DMS153 treated with DMSO at 0.1 percent for 48 hours (cell line): Measurements from ENCODE around the gene RASD2.

Source experiments
- DNase-seq: peaks from one replicate; lab custom pipeline; 2025; ENCODE audit not compliant: unreplicated experiment; lab: John Stamatoyannopoulos, UW

Gene RASD2

DNA sequence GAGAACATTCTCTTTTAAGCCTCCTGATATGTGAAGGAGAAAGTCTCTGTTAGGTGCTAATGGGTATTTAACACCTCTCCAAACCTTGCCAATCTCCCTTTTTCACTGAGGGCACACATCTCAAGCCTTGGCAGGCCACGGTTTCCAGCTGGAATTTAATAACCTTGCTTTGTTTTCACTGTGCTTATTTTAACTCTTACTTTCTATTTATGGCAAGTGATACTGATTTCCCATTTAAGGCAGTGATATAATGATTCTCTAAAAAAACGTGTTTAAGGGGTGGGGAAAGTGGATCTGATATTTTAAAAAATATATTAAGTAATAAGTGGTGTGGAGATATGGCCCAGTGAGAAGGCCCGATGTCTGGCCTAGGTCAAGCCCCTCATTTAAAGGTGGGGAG is 1.1 kb upstream of the RASD2 start:
- DNase-seq = no peak

DNA sequence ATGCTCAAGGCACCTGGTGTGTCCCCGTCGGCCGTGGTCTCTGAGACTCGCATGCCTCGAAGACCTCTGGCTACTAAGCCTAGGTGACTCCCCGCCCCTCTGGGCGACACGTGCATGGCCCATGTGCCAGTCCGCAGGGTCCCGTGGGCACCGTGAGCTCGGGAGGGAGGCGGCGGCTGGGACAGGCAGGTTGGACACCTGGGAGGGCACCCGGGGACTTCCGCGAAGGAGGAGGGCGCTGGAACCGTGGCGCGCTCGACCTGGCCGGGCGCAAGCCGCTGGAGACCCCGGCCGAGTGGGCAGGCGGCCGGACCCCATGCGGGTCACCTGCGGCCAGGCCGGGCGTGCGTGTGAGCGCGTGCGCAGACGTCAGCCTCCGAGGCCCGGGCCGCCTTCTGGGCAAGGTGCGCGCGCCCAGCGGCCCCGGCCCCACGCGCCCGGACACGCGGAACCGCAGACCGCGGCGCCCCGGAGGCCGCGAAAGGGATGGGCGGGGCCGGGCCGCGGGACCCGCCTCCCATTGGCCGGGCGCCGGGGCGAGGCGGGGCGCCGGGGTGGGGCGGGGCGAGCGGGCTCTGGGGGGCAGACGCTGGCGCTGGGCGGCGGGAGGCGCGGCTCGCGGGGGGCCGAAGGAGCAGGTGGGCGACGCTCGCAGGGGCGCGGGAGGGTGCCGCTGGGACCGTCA is 579 bp upstream of the RASD2 start:
- no peak for DNase-seq

DNA sequence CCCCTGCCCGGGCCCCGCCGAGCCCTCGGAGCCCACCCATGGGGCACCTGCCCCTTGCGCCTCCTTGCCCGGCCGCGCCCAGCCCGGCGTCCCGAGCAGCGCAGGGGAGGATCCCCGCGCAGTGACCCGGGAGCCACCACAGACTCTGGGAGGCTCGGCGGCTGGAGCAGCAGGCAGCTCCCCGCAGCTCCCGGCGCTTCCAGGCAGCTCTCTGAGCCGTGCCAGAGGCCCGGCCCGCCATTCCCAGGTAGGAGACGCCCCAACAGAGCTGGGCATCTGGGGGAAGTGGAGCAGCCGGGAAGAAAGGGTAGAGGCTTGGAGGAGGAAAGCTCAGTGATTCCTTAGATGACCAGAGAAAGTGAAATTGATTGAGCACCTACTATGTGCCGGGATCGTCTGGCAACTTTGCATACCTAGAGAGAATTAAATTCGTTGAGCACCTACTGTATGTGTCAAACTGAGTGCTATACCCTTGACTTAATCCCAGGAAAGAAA is 670 bp downstream of the RASD2 start:
- no peak for DNase-seq

DNA sequence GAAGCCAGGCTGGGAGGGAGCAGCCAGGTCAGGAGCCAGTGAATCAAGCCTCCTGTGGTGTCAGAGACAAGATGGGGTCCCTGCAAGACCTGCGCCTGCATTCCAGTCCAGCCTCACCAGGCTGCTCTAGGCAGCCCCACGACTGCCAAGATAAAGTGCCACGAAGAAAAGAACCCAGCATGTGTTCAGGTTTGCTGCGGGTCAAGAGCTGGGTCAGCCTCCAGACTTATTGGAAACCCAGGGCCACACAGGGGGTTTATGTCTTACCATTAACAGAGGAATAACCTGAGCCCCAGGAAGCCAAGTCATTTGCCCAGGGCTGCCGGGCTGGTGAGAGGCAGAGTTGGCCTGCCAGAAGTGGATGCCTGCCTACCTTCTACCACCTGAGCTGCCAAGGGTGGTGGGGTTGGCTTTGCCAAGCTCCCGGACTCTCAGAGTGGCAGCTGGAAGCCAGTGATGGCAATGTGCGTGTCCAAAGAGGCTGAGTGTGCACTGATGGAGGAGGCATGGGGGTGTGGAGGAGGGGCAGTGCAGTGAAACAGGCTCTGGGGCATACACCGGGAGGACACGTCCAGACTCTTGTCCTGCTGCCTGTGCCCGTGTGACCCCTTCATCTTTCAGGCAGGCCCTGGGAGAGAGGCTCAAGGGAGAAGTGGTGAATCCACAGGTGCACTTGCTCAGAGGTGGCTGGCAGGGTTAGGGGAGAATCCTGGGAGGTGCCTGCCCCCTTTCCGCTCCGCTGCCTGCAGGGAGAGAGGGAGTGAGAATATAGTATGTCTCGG is 1.7 kb downstream of the RASD2 start:
- DNase-seq = no peak

DNA sequence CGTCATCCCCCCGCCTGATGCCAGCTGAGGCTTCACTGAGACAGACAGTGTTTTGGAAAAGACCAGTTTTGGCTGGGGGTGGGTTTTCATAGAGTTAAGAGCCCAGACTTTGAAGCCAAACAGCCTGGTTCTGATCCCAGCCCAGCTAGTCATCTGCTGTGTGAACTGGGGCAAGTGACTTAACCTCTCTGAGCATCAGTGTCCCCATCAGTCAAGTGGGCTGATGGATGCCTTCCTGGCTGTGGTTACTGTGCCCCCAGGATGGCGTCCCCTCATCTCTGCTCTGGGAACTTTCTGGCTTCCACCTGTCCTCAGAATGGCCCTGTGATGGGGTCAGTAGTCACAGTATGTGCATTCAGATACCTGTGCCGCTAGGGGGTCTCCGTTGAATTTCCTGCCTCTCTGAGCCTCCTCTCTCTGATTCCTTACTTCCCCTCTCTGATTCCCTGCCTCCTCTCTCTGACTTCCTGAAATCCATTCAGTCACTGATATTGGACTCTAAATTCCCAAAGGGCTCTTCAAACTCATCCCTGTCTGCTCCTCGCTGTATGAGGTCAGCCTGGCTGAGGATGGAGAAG is 2.4 kb downstream of the RASD2 start:
- DNase-seq = no peak

DNA sequence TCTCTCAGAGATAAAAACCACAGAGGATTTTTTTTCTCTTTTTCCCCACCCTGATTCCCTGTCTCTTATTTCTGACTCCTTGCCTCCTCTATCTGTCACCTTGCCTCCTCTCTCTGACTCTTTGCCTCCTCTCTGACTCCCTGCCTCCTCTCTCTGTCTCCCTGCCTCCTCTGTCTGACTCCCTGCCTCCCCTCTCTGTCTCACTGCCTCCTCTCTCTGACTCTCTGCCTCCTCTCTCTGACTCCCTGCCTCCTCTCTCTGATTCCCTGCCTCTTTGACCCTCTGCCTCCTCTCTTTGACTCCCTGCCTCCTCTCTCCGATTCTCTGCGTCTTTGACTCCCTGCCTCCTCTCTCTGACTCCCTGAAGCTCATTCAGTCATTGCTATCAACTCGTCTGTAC is 3.1 kb downstream of the RASD2 start:
- DNase-seq = no peak

DNA sequence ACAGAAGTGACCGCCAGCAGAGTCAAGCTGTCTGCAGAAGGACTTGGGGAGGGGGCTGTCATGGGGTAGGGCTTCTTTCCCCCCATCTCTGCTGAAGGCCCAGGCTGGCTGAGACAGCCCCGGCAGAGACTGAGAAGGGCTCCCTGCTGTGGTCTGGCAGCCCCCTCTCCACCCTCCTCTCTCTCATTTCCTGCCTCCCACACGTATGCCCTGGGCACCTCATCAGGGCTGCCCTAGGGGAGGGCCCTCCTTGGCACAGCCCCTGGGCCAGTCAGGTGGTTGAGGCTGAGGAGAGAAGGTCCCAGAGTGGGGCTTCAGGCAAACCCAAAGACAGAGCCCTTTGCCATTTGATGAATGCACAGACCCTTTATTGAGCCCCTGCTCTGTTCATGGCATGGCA is 3.6 kb downstream of the RASD2 start:
- DNase-seq = no peak

DNA sequence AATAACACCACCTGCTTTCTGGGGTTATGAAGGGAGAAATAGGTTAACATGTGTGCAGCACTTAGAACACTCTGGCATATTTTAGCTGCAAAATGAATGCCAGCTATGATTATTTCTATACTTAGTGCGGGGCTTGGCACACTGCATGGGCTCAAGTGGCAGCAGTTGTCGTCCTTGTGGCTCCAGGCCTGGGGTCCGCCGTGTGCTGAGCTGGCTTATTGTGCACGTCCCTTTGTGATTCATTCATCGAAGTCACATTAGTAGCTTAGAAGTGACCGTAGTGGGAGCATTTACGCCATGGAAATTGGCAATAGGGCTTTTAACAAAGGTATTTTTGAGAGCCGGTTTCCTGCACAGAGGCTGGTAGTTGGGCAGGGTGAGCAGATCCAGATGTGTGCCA is 4.2 kb downstream of the RASD2 start:
- no peak for DNase-seq

DNA sequence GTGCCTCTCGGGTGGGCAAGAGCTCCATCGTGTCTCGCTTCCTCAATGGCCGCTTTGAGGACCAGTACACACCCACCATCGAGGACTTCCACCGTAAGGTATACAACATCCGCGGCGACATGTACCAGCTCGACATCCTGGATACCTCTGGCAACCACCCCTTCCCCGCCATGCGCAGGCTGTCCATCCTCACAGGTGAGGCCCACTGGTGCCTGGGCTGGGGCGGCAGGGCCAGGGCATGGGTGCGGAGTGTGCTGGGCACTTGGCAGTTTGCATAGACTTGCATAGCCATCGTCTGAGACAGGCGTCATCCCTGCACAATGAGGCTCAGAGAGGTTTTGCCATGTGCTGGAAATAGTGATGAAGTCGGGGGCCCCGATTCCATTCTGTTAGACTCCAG is 6.3 kb downstream of the RASD2 start:
- DNase-seq = no peak

DNA sequence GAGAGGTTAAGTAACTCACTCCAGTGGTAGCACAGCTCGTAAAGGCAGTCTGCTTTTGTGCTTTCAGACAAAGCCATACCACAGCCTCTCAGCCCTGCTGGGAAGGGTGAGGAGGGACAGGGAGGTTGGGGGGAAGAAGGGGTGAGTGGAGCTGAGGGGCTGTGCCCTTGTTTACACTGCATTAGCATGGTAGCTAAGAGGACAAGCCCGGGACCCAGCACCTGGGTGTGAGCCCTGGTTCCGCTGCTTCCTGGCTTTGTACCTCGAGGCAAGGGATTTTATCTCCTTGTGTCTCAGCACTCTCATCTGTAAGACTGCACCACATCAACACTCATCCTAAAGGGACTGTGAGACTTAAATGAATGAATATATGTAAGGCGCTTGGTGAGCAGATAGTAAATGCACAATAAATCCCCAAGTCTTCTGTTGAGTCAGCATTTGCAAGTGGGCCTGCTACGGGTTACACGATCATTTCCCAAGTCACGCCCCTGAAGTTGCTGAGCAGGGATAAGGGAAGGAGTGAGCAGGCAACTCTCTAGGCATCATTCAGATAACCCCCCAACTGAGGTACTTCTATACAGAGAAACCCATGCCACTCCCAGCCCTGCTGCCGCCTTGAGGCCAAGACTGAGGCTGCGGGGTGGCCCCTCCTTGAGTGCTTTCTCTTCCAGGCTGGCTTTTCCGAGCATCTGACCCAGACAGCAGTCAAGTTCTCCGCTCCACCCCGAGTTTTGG is 7.5 kb downstream of the RASD2 start:
- DNase-seq = no peak

DNA sequence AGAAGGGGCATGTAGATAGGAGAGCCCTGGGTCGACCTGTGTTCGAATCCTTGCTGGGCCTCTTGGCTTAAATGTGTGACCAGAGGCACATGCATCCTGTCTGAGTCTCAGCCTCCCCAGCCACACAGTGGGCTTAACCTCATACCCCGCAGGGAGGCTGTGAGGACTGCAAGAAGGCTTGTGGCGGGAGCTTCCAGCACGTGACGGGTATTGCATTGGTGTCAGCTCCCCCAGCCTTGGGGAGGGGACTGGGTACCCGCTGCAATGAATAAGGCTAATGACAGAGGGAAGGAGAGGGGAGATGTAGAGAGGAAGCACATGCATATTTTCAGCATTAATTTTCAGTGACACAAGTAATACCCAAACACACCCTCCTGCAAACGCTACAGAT is 8.1 kb downstream of the RASD2 start:
- no peak for DNase-seq

DNA sequence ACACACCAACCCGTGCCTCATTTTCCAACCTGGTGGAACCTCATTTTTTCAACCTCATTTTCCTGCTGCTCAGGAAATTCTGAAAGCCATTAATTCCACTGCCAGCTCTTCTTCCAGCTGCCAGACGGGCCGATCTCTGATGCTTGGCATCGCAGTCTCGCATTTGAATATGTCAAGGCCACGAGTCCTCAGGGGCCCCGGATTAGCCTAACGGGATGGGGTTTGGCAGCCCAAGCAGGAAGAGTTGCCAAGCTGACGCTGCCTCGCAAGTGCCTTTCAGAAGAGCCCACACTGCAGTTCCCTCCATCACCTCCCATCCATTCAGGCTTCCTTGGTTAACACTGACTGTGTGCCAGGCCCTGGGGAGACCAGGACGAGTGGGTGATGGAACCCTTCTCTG is 8.7 kb downstream of the RASD2 start:
- no peak for DNase-seq

DNA sequence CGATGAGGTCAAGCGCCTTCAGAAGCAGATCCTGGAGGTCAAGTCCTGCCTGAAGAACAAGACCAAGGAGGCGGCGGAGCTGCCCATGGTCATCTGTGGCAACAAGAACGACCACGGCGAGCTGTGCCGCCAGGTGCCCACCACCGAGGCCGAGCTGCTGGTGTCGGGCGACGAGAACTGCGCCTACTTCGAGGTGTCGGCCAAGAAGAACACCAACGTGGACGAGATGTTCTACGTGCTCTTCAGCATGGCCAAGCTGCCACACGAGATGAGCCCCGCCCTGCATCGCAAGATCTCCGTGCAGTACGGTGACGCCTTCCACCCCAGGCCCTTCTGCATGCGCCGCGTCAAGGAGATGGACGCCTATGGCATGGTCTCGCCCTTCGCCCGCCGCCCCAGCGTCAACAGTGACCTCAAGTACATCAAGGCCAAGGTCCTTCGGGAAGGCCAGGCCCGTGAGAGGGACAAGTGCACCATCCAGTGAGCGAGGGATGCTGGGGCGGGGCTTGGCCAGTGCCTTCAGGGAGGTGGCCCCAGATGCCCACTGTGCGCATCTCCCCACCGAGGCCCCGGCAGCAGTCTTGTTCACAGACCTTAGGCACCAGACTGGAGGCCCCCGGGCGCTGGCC is 11.0 kb downstream of the RASD2 start:
- no peak for DNase-seq

DNA sequence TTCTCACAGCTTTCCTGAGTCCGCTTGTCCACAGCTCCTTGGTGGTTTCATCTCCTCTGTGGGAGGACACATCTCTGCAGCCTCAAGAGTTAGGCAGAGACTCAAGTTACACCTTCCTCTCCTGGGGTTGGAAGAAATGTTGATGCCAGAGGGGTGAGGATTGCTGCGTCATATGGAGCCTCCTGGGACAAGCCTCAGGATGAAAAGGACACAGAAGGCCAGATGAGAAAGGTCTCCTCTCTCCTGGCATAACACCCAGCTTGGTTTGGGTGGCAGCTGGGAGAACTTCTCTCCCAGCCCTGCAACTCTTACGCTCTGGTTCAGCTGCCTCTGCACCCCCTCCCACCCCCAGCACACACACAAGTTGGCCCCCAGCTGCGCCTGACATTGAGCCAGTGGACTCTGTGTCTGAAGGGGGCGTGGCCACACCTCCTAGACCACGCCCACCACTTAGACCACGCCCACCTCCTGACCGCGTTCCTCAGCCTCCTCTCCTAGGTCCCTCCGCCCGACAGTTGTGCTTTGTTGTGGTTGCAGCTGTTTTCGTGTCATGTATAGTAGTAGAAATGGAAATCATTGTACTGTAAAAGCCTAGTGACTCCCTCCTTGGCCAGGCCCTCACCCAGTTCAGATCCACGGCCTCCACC is 11.7 kb downstream of the RASD2 start:
- no peak for DNase-seq

DNA sequence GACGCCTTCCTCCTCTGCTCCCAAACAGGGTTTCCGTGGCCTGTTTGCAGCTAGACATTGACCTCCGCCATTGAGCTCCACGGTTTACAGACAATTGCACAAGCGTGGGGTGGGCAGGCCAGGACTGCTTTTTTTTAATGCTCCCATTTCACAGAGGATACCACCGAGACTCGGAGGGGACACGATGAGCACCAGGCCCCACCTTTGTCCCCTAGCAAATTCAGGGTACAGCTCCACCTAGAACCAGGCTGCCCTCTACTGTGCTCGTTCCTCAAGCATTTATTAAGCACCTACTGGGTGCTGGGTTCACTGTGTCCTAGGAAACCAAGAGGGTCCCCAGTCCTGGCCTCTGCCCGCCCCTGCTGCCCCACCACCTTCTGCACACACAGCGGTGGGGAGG is 12.2 kb downstream of the RASD2 start:
- no peak for DNase-seq

DNA sequence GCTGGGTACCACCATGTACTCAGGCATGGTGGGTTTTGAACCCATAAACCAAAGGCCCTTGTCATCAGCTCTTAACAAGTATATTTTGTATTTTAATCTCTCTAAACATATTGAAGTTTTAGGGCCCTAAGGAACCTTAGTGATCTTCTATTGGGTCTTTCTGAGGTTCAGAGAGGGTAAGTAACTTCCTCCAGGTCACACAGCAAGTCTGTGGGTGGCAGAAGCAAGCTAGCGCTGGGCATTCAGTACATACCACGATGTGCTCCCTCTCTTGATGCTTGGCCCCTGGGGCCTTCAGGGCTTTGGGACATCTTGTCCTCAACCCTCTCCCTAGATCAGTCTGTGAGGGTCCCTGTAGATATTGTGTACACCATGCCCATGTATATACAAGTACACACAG is 12.7 kb downstream of the RASD2 start:
- DNase-seq = no peak

DNA sequence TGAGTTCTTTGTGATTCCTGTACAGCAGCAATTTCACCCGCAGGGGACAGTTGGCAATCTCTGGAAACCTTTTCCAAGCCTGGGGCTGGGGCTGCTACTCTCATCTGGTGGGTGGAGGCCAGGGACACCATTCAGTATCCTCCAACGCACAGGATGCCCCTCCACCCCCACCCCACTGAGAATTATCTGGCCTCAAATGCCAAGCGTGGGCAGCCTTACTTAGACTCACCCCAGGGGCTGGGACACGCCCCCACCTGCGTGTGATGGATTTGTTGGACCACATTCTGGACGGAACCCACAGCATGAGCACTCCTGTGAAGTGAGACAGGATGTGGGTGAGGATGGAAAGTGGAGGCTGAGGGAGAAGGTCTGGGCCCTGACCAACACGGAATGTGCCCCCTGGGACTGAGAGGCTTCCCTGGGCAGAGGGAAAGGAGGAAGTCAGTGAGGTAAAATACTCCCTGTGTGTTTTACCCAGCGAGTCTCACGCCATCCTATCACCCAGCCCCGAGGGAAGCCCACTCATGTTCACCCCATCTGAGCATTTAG is 13.7 kb downstream of the RASD2 start:
- peak; percentile 19 for DNase-seq

DNA sequence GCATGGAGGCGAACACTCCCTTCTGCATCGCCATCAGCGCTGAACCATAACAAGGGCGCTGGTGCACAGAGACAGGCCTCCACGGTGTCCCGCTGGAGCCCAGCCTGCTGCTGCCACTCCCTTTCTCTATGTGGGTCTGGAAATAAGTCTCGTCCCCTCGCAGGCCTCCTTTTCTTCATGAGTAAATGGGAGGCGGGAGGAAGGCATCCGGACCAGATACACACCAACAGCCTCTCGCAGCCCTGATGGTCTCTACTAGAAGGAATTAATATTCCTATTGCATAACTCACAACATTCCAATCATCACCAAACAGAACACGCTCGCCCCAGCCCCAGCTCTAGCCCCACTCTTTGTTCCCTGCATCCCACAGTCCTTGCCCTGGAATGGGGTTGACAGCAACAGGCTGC is 14.9 kb downstream of the RASD2 start:
- DNase-seq = no peak

DNA sequence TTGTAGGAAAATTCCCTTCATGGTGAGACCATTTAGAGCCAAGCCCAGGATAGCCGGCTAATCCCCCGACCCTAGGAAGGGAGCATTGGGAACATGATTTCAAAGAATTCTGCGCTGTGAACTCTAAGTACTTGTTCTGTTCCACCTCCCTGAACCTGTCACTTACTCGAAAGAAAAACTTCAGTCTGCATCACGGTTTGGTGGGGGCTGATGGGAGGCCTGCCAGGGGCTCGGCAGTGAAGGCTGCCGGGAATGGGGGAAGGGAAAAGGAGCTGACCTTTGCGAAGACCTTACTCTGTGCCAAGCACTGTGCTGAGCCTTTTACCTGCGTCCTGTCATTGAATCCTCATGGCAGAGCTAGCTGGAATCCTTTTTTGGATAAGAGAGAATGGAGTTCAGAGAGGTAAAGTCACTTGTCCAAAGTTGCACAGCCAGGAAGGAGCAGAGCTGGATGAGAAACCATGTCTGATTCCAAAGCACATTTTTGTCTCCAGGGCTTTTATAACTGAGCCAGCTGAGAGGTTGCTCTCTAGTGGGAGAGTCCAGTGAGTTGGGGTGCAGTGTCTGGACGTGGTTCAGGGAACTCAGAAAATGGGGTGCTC is 15.4 kb downstream of the RASD2 start:
- DNase-seq = no peak

DNA sequence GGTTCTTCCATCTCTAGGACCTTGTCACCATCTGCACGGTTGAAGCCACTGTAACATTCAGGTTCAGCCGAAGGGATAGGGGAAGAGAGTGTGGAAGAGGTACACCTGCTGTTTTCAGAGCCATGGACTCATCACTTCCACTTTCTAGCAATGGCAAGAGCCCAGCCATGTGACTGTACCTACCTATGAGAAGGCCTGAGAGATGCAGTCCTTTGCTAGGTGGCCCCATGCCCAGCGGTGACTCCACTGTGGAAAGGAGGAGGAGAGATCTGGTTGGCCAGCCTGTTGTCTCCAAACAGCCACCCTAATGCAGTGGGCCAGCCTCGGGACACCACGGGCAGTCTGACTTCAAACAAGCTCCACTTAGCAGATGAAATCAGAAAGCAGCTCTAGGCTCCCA is 16.0 kb downstream of the RASD2 start:
- DNase-seq = no peak
